SJCRH30 (cell line): ENCODE measurements around the gene SCARB1. TPM values are rescaled to one million over a fixed set of nuclear protein-coding genes. Genes with fewer than 3 reads are reported as not detected.

Source experiments
- DNase-seq, 2 experiments: peaks; one replicate each; pipeline ENCODE4 v3.0.0-alpha.2; 2015 to 2020
- H3K27ac ChIP-seq: fragments of 250-450 bp; sonication (Bioruptor Pico); 2 replicates; pipeline ENCODE4 v1.5.1; 2020; ENCODE audit warnings: mild to moderate bottlenecking, moderate library complexity
- H3K27me3 ChIP-seq: fragments of 250-450 bp; sonication (Bioruptor Pico); 2 replicates; pipeline ENCODE4 v1.5.1; 2020; ENCODE audit warnings: mild to moderate bottlenecking, moderate library complexity
- H3K36me3 ChIP-seq: fragments of 250-450 bp; sonication (Bioruptor Pico); 2 replicates; pipeline ENCODE4 v1.5.1; 2020; ENCODE audit warnings: mild to moderate bottlenecking, moderate library complexity
- H3K4me1 ChIP-seq: fragments of 250-450 bp; sonication (Bioruptor Pico); 2 replicates; pipeline ENCODE4 v1.5.1; 2020; ENCODE audit warnings: mild to moderate bottlenecking, moderate library complexity
- H3K4me3 ChIP-seq: fragments of 250-450 bp; sonication (Bioruptor Pico); 2 replicates; pipeline ENCODE4 v1.5.1; 2020; ENCODE audit warnings: mild to moderate bottlenecking, moderate library complexity
- H3K9me3 ChIP-seq: fragments of 250-450 bp; sonication (Bioruptor Pico); replicated peaks from 2 replicates; pipeline ENCODE4 v1.5.1; 2020; ENCODE audit warnings: mild to moderate bottlenecking, moderate library complexity
- total RNA-seq: library from RNA; depleted of rRNA; stranded (reverse); fragments of >200 nt; shearing (Covaris generic); gene quantifications from 2 replicates; pipeline ENCODE4 v1.2.3, GENCODE V29; 2014

The SCARB1 gene
- total RNA-seq, 1 experiment from 2014 or later = 36.1 TPM

- H3K4me3 ChIP-seq = no peak overlapping the region
- H3K9me3 ChIP-seq = no peaks in the 10 kb centered on the region
- peaks cover 3% of the 10 kb centered on the region for H3K4me1 ChIP-seq
- no peak for DNase-seq
- H3K27ac ChIP-seq = no peak overlapping the region
- no peaks in the 10 kb centered on the region for H3K27me3 ChIP-seq
- peaks cover 10% of the 10 kb centered on the region for H3K36me3 ChIP-seq
These were observed 46.3 kb downstream of the SCARB1 start for GRCh38 chr12:124817076-124818000.

GRCh38 chr12:124816295-124816854 lies 47.3 kb downstream of the SCARB1 start:
- DNase-seq = no peak
- Histone ChIP-seq H3K27me3 (no peaks in the 10 kb centered on the region), H3K9me3 (no peaks in the 10 kb centered on the region), H3K27ac (no peak overlapping the region), H3K4me3 (no peak overlapping the region), H3K4me1 (peaks cover 3% of the 10 kb centered on the region), H3K36me3 (peaks cover 10% of the 10 kb centered on the region)

- Histone ChIP-seq H3K27me3 (no peaks in the 10 kb centered on the region), H3K4me1 (peaks cover 3% of the 10 kb centered on the region), H3K36me3 (peaks cover 10% of the 10 kb centered on the region), H3K27ac (peak overlapping the region; percentile 28), H3K4me3 (no peak overlapping the region), H3K9me3 (no peaks in the 10 kb centered on the region)
- peak; percentile 60 to 67 for DNase-seq
These were observed 48.7 kb downstream of the SCARB1 start for GRCh38 chr12:124814741-124815613.

GRCh38 chr12:124813782-124814181 lies 49.9 kb downstream of the SCARB1 start:
- H3K27ac ChIP-seq = no peak overlapping the region
- no peaks in the 10 kb centered on the region for H3K9me3 ChIP-seq
- DNase-seq = no peak
- H3K36me3 ChIP-seq = peaks cover 10% of the 10 kb centered on the region
- no peaks in the 10 kb centered on the region for H3K27me3 ChIP-seq
- peaks cover 3% of the 10 kb centered on the region for H3K4me1 ChIP-seq
- H3K4me3 ChIP-seq = no peak overlapping the region

- Histone ChIP-seq H3K9me3 (no peaks in the 10 kb centered on the region), H3K36me3 (peaks cover 10% of the 10 kb centered on the region), H3K4me1 (peaks cover 3% of the 10 kb centered on the region), H3K27me3 (no peaks in the 10 kb centered on the region), H3K27ac (no peak overlapping the region), H3K4me3 (no peak overlapping the region)
- DNase-seq = no peak
These were observed 50.7 kb downstream of the SCARB1 start for GRCh38 chr12:124812979-124813378.

- Histone ChIP-seq H3K9me3 (no peaks in the 10 kb centered on the region), H3K27ac (no peak overlapping the region), H3K4me3 (no peak overlapping the region), H3K4me1 (peaks cover 3% of the 10 kb centered on the region), H3K36me3 (peaks cover 10% of the 10 kb centered on the region), H3K27me3 (no peaks in the 10 kb centered on the region)
- no peak for DNase-seq
These were observed 51.3 kb downstream of the SCARB1 start for GRCh38 chr12:124812356-124812755.

DNA sequence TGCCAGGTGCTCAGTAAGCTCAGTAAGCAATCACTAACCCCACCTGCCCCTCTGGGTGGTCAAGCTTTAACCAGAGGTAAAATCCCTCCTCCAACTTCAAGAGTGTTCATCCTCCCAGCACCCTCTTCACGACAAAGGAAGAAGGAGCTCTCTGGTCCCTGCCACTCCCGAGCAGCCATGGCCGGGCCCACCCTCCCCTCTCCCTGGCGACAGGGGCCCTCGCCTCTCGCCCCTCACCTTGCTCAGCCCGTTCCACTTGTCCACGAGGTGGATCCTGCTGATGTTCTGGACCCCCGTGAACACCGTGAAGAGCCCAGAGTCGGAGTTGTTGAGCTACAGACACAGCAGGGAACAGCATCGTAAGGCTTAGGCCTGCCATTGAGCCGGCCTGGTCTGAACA lies 52.0 kb downstream of the SCARB1 start:
- no peak for DNase-seq
- H3K27me3 ChIP-seq = no peaks in the 10 kb centered on the region
- peaks cover 3% of the 10 kb centered on the region for H3K4me1 ChIP-seq
- no peak overlapping the region for H3K27ac ChIP-seq
- H3K4me3 ChIP-seq = no peak overlapping the region
- H3K36me3 ChIP-seq = peaks cover 10% of the 10 kb centered on the region
- no peaks in the 10 kb centered on the region for H3K9me3 ChIP-seq

DNA sequence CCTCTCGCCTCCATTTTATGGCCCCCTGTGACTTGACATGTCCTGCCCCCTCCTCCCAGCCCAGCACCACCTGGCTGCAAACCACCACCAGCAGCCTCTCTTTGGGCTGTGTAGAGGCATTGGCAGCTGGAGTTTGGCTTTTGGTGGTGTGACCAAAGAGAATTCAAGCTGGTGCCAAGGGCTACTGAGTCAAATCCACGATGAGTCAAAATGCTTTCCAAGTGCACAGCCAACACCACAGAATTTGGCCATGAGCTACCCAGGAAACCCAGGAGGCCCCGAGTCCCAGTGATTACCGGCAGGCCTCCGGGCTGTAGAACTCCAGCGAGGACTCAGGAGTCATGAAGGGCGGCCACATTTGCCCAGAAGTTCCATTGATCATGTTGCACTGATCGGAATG lies 53.8 kb downstream of the SCARB1 start:
- no peaks in the 10 kb centered on the region for H3K4me1 ChIP-seq

GRCh38 chr12:124809391-124809790 lies 54.3 kb downstream of the SCARB1 start:
- Histone ChIP-seq H3K36me3 (peaks cover 6% of the 10 kb centered on the region), H3K9me3 (no peaks in the 10 kb centered on the region), H3K27ac (no peak overlapping the region), H3K4me3 (no peak overlapping the region), H3K4me1 (no peaks in the 10 kb centered on the region), H3K27me3 (no peaks in the 10 kb centered on the region)
- DNase-seq = no peak

More for the DNA sequence above, 53.8 kb downstream of the SCARB1 start:
- H3K4me3 ChIP-seq = no peak overlapping the region
- no peak overlapping the region for H3K27ac ChIP-seq
- peaks cover 10% of the 10 kb centered on the region for H3K36me3 ChIP-seq
- no peak for DNase-seq
- H3K27me3 ChIP-seq = no peaks in the 10 kb centered on the region
- H3K9me3 ChIP-seq = no peaks in the 10 kb centered on the region

DNA sequence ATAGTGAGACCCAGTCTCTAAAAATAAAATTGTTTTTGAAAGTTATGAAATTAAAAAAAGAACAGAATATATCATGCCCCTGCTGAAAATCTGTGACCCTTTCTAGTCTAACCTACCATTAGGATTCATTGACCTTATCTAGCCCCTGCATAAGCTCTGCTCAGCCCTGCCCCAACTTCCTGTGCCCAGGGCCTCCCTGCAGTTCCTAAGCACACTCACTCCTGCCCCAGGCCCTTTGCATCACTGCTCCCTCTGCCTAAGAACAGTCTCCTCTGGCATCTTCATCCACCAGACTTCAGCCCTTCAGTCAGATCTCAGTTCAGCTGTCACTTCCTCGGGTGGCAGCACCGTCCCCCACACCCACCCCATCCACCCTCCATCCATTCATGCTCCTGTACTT lies 55.4 kb downstream of the SCARB1 start:
- no peaks in the 10 kb centered on the region; the same call in 1 of the 2 replicates for H3K36me3 ChIP-seq
- no peaks in the 10 kb centered on the region for H3K27me3 ChIP-seq
- no peak overlapping the region for H3K27ac ChIP-seq
- DNase-seq = no peak
- H3K9me3 ChIP-seq = no peaks in the 10 kb centered on the region
- H3K4me3 ChIP-seq = no peak overlapping the region
- no peaks in the 10 kb centered on the region for H3K4me1 ChIP-seq

DNA sequence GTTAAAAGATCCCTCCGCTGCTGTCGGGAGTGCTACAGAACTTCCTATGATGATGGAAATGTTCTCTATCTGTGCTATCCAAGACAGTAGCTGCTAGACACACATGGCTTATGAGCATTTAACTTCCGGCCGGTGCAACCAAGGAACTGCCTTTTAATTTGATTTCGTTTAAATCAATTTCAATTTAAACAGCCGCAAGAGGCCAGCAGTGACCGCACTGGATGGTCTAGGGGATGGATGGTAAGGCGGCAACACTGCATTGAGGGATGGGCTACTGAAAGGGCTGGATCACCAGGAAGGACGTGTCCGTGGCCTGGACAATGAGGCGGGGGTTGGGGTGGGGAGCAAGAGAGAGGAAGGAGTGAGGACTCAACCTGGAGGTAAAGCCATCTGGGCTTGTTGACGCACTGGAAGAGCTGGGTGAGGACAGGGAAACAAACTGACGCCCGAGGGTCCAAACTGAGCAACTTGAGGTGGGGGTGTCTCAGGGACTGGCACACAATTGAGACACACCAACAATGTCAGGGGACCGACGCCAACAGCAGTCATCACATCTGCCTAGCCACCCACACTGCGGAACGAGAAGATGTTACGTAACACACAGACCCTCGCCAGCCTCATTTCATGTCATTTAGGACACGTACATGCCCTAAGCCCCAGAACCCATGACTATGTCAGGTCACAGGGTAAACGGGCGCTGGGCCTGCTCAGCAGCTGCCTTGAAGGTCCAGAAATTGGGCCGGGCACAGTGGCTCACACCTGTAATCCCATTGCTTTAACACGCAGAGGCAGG lies 57.6 kb downstream of the SCARB1 start:
- Histone ChIP-seq H3K27me3 (no peaks in the 10 kb centered on the region), H3K4me1 (no peaks in the 10 kb centered on the region), H3K36me3 (no peaks in the 10 kb centered on the region), H3K9me3 (no peaks in the 10 kb centered on the region), H3K27ac (no peak overlapping the region), H3K4me3 (no peak overlapping the region)
- DNase-seq = no peak

DNA sequence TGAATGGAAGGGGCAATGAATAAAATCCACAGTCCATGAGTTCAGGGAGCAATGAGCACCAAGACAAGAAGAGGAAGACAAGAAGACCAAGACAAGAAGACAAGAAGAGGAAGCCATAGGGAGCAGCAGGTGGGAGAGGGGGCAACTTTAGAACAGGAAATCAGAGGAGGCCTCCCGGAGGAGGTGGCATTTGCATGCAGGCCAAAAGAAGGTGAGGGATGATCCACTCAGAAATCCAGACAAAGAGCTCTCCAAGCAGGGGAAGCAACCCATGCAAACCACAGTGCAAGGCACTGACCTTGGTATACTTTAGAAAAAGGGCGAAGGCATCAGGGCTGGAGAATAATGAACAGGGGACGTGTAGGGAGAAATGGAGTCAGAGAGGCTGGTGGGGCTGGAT lies 58.6 kb downstream of the SCARB1 start:
- Histone ChIP-seq H3K27me3 (no peaks in the 10 kb centered on the region), H3K9me3 (no peaks in the 10 kb centered on the region), H3K27ac (no peak overlapping the region), H3K4me1 (no peaks in the 10 kb centered on the region), H3K4me3 (no peak overlapping the region), H3K36me3 (no peaks in the 10 kb centered on the region)
- DNase-seq = no peak

DNA sequence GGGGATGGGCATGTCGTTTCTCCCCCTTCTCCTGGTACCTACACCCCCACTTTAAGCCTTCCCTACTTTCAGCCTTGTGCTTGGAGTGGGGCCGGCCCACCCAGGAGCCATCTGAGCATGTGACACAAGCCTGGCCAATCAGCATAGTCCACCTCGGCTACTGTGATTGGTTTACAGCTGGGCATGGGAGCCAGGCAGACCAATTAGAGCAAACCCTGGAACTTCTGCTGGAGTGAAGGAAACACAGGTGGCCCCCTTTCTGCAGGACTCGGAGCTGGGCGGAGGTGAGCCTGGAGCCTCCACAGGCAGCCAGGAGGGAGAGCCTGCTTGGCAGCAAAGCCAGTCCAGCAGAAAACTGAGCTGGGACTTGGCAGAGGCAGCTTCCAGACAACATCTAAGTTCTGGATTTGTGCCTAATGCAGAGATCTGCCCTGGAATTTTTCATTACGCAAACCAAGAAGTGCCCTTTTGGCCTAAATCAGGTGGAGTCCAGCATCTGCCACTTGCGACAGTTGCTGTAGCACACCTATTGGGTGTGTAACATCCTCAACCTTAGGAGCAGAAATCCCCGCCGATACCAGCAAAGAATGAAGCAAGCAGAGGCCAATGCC lies 59.5 kb downstream of the SCARB1 start:
- no peaks in the 10 kb centered on the region for H3K9me3 ChIP-seq
- H3K27ac ChIP-seq = no peak overlapping the region
- DNase-seq = peak; percentile 62 to 77

GRCh38 chr12:124802361-124802760 lies 61.3 kb downstream of the SCARB1 start:
- Histone ChIP-seq H3K36me3 (0 out of 2 replicates have a peak, but pooled peaks cover 2% of the 10 kb centered on the region), H3K9me3 (no peaks in the 10 kb centered on the region), H3K27me3 (no peaks in the 10 kb centered on the region), H3K4me3 (no peak overlapping the region), H3K27ac (no peak overlapping the region), H3K4me1 (peaks cover 5% of the 10 kb centered on the region; the same call in 1 of the 2 replicates)
- no peak for DNase-seq

More for the DNA sequence above, 59.5 kb downstream of the SCARB1 start:
- Histone ChIP-seq H3K27me3 (no peaks in the 10 kb centered on the region), H3K4me3 (no peak overlapping the region), H3K36me3 (no peaks in the 10 kb centered on the region), H3K4me1 (no peaks in the 10 kb centered on the region)
